ENCODE results near the gene TEDC1.
"Not testable (repeated sequence)": the region's sequence is repeated elsewhere in the genome, so short reads cannot be mapped to it uniquely, and the experiment has no call there.

Gene TEDC1

DNA sequence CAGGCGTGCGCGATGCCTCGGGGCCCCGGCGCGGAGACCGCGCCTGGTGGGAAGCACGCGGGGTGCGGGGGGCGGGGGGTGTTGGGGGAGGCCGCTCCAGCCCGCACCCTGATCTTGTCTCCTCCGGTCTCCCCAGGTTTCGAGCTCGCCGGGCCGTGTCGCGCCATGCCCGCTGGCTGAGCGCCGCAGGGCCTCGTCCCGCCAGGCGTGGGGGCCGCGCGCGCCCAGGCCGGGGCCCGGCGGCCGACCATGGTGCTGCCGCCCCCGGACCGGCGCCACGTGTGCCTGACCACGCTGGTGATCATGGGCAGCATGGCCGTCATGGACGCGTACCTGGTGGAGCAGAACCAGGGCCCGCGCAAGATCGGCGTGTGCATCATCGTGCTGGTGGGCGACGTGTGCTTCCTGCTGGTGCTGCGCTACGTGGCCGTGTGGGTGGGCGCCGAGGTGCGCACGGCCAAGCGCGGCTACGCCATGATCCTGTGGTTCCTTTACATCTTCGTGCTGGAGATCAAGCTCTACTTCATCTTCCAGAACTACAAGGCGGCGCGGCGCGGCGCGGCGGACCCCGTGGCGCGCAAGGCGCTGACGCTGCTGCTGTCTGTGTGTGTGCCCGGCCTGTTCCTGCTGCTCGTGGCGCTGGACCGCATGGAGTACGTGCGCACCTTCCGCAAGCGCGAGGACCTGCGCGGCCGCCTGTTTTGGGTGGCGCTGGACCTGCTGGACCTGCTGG lies 37.7 kb downstream of the TEDC1 start:
- DNase-seq, result no peak

DNA sequence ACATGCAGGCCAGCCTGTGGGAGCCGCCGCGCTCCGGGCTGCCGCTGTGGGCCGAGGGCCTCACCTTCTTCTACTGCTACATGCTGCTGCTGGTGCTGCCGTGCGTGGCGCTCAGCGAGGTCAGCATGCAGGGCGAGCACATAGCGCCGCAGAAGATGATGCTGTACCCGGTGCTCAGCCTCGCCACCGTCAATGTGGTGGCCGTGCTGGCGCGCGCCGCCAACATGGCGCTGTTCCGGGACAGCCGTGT lies 38.2 kb downstream of the TEDC1 start:
- no peak for DNase-seq

DNA sequence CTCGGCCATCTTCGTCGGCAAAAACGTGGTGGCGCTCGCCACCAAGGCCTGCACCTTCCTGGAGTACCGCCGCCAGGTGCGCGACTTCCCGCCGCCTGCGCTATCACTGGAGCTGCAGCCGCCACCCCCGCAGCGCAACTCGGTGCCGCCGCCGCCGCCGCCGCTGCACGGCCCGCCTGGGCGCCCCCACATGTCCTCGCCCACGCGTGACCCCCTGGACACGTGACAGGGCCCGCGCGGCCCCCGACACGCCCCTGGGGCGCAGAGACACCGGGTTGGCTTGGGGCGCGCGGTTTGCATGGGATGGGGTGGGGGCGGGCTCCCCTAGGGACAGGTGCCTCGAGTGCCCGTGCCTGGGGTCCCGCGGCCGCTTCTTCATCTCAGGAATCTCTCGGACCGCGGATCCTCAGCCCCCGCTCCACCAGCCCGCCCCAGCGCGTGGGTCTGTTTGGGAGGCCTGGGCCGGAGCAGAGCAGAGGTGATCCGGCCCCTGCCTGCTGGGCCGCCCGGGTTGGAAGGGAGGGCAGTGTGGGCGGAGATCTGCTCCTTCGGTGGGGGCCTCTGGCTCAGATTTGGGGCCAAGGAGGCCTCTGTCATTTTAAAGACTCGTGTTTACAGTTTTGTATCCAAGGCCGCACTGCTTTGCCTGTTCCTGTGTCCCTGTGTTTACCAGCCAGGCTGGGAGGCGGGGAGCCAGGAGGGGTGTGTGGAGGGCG lies 38.7 kb downstream of the TEDC1 start:
- DNase-seq, result no peak

DNA sequence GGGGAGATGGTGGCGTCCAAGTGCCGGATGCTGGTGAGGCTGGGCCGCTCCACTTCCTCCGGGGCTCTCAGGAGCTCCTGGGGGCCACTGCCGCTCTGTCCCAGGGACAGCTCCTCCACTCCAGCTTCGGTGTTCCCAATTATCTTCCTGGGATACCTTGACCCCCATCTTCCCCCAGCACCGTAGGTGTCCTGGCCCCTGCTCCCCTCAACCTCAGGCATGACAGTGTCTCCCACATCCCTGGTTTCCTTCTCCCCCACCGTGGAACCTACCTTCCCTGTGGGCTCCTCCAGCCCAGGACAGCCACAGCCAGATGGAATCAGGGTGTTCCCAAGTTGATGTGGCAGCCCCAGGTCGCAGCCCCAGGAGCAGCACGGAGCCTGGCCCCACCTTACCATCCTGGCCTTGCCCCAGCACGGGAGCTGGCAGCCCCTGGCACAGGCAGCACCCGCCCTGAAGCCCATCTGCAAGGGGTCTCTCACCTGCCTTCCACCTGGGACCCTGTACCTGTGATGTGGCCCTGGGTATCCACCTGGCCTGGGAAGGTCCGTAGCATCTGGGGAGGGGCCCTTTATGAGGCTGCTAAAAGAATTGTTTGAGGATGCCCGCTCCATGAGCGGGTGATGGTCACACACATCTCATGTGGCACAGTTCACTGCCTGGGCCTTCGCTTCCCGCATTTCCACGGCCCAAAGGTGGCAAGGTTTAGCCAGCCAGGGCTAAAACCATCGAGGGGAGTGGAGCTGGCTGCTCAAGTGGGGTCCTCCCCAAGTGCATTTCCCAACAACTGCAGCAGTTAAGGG lies 39.4 kb downstream of the TEDC1 start:
- no peak for DNase-seq

DNA sequence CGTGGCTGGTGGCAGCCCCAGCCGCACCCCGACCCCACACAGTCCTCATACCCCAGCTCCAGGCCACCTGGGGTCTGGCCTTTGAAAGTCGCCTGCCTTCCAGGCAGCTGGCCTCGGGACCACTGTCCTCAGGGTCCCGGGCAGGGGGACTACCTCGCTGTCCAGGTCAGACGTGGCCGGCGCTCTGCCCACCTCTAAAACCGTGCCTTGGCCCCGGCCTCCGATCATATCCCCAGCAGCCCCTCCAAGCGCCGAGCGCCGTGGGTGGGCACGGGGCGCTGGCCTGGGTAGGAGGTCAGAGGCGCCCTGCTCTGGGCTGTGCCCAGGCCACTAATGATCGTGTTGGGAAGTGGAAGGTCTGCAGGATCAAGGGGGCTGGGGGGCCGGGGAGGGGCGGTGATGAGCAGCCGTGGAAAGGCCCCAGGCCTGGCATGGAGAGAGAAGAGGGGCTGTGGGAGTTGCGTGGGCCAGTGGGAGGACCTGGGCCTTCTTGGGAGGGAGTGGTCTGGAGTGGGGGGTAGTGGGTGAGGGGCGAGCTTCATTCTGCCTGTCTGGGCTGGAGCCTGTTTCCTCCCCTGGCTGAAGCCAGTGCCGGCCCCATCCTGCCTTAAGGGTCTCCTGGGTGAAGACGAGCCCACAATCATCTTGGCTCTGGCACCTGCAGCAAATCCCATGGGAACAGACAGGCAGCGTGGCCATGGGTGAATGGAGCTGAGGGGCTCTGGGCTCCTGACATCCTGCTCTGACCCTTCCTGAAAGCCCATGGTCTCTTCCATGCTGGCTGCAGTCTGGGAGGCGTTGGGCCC lies 40.2 kb downstream of the TEDC1 start:
- no peak for DNase-seq

DNA sequence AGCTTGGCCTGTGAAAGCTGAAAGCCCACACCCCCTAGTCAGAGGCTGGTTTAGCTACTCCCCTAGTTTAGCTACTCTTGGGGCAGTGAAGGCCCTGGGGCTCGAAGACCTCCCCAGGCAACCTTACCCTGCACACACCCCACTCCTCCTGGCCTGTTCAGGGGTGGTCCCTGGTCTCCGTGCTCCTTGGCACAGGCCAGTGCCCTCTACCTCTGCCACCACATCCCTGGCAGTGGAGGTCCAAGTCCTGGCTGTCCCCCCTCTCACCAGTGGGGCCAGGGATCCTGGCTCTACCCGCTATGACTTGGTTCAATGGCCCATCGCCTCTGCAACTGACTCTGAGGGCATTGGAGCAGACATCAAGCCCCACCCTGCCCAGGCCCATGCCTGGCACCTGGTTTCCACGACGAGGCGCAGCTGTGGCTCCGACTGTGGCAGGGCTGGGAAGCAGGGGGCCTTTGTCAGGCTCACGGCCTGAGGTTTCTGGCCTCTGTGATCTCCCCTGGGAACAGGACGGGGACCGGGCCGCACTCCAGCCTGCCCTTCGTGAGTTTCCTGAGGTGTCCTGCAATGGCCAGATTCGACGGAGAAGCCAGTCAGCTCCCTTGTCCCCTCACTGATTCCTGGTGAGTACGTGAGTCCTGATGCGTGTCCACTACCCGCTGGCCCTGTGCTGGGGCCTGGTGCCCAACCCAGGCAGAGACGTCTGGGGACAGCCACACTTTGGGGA lies 41.0 kb downstream of the TEDC1 start:
- no peak for DNase-seq

DNA sequence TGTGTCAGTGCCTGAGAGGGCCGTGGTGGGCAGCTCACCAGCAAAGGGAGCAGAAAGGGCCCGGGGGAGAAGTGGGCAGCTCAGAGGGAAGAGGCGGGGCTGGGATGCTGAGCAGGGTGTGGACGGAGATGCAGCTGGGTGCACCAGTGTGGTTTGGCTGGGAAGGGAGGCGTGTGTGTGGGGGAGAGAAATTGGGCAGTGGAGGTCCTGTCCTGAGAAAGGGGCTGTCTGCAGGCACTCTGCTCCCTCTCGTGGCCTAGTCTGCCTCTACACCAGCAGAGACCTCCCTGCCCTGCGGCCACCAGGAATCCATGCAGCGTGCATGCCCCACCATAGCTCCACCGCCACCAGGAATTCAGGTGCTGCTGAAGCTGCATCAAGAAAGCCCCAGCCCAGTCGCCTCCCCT lies 41.7 kb downstream of the TEDC1 start:
- DNase-seq, result no peak

DNA sequence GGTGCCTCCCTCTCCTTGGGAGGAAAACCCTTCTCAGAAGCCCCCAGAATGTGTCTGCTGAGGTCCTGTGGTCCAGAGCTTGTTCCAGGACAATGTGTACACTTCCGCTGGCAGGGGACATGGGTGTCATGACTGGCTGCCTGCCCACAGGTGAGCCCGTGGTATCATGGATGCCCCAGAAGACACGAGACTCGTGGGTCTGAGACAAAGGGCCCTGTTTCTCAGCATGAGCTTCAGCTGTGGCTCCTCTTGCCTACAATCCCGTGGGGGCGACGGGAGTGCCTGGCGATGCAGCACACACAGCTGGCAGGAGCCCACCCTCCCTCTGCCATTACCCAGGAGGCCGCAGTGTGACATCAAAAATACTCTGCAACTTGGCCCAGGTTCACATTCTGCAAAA lies 42.3 kb downstream of the TEDC1 start:
- DNase-seq, result no peak

DNA sequence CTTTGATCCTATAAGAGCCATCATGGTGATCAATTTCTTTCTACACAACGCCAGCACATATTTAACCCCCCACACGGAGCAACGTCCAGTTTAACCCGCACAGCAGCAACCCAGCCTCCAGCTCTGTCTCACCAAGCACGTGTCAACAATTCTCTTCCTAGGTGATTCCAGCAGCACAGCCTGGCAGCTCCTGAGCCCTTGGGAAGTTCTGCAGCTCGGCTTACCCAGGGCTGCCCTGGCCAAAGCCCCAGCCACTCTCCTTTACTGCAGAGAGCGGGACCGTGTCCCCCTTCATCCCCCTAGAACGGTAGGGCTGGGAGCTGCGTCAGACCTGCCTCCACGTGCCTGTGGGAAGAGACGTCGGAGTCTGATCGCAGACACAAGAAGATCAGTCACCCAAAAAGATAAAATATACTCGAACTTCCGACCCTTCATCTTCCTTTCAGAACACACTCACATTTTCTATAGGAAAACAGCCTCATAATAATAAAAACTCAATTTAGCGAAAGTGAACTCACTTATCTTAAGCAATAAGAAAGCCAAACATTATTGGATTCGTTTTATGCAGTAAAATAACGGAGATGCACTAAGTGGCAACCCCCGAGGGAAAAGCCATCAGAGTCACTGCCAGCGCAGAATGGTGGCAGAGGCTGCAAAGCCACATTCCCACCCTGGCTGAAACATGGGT lies 42.9 kb downstream of the TEDC1 start:
- no peak for DNase-seq

DNA sequence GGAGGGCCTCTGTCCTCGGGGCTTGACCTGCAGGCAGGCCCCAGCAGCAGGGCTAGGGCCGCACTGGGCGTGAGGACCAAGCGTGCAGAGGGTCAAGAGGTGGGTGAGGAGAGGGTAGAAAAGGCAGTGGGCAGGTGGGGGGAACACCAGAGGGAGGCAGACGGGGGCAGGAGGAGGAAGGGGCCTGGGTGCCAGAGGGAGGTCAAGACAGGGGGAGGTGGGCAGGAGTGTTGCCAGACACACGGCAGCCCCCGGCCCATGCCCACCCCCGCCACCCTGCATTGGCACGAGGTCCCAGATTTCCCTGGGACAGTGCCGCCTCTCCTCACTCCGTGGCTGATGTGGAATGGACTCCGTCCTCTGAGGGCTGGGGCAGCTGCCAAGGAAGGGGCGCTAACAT lies 43.5 kb downstream of the TEDC1 start:
- no peak for DNase-seq

DNA sequence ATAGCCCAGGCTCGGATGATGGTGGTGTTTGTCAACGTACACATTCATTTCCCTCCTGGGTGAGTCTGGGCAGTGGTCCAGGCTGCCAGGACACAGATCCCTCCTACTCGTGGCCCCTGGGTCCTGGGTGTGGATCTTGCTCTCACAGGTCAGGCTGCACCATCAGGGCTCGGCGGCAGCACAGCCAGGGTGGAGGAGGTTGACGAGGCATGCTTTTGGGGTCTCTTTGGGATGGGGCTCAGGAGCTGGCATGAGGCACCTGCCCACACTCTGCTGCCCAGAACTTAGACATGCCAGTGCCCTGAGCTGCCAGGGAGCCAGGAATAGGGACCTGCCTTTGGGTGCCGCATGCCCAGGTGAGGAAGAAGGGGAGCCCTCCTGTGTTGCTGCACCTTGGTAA lies 45.0 kb downstream of the TEDC1 start:
- no peak for DNase-seq

DNA sequence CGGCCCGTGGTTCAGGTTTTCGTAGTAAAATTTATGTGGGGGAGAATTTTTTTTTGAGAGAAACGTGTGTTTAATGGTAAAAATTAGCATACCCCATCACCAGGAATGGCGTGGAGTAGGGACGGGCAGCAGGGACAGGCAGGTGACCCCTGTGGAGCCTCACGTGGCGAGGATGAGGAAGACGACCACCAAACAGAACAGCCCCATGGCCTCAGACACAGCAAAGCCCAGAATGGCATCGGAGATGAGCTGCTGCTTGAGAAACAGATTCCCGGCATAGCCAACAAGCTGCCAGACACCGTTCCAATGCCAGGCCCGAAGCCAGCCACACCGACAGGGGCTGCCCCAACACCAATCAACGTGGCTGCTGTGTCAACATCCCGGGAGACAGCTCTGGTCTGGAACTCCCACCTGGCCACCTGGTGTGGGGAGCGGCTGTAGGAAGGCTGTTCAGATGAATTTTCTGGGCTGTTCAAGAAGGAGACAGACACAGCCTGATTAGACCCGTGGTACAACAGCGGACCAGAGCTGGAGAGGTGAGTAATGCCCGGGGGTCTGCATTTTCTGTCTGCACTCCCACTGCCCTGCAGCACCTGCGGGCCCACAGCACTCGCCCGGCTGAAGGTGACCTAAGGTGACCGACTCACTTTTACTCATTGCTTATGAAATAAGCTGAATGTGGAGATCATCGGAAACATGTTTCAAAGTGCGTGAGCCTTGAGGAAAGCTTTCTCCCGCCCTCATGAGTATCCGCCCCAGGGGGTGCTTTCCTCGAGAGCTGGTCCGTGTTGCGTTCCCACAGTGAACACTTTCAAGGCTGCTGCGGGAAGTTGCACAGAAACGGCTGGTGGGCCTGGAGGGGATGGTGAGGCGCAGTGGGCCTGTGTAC lies 45.9 kb downstream of the TEDC1 start:
- DNase-seq, result no peak

DNA sequence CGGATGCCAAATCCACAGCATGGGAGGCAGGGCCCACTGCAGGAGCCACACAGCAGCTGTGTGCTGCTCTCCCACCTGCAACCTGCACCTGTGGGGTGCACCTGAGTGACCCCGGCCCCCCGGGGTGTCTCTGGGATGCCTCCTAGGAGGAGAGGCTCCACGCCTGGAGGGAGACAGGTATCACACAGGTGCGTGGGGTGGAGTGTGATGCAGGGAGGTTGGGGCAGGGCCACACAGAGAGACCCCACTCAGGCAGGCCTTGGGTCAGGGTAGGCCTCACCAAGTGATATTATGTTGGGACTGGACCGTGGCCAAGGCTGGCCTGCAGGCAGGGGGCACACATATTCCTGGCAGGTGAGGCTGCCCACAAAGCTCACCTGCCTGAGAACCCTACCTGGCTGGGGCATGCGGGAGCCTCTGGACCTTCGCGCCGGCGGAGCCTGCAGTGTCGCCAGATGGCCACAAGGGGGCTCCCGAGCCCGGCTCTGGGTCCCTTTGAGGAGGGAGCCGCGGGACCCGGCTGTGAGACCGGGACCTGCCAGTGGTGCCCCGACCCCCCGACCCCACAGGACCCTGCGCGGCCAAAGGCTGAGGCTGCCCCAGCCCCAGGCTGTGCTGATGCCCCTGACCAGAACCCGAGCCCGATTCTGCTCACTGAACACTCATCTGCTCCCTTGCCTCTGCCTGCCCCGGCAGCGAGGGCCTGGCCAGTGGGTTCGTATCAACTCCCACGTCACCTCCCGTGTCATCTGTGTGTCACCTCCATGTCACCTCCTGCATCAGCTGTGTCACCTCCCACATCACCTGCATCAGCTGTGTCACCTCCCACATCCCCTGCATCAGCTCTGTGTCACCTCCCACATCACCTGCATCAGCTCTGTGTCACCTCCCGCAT lies 46.8 kb downstream of the TEDC1 start:
- no peak for DNase-seq

DNA sequence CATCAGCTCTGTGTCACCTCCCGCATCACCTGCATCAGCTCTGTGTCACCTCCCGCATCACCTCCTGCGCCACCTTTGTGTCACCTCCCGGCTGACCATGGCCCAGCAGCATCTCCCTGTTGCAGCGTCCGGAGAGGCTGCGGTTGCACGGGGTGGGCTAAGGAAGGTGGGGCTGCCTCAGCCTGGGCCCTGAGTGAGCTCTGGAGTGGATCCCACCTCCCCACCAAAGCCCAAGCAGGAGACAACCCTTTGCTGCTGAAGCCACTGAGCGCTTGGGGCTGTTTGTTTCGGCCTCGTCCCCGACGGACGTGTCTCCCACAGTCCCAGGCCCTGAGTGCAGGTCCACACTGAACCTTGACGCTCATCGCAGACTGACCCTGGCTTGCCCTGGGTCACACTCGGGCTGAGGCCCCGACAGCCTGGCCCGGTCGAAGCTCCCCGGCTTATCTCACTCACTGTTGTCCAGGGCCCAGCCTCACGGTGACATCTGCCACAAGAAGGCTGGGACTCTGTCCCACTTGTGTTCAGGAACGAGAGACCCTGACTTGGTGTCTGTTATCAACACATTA lies 47.5 kb downstream of the TEDC1 start:
- DNase-seq, result no peak

DNA sequence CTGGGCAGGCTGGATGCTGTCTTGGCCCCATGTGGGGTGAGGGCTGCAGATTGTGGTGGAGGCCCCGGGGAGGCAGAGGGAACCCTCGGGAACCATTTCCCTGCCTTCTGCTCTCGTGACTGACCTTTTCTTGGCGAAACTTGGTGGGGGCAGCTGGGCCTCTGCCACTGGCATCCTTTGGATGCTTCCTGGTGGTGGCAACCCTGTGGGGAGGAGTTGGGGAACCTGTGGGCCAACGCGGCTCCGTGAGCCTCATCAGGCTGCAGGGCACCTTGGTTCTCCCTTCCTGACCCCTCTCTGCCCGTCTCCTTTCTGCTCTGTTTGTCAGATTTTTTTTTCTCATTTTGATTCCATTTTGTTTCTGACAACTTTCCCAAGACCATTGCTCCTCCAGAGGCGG lies 49.8 kb downstream of the TEDC1 start:
- DNase-seq, result no peak

DNA sequence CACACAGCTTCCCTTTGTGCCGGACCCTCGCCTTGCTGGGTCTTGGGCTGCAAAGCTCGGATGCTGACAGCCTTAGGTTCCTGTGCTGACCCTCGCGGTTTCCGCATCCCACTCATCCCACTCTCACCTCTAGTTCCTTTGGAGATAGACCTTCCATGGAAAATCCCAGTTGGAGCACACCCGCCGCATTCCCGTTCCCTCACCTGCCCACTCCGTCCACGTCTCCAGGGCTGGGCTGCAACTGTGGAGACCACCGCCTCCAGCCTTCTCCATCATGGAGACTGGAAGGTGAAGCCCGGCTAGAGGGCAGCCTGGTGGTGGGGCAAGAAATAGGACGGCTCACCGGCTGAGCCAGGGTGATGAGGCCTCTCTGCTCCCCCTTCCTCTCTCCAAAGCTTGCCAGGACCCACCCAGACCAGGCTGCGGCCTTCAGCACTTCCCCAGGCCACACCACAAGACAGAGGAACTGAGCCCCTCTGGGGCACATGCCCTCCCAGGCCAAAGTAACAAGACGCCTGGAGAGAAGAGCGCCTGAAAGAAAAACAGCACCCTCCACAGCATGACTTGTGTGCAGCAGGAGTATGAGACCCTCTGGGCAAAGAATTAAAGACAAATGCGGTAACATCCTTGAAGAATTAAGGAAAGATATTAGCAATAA lies 50.3 kb downstream of the TEDC1 start:
- no peak for DNase-seq

DNA sequence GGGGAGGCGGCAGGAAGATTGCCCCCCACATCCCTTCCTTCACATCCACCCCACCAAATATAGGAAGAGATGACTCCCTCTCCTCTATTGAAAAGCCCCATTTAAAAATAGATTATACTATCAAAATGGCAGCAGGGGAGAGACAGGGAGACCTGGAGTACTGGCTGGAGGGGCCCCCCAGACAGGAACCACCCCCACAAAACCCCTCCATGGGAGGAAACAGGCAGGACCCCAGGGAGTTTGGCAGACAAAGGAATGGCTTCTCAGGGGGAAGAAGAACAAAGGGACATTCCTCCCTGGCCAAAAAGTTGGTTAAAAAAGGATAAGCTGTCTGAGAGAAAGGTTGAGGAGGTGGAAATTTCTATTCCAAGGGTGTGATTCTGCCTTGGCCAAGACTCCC lies 54.6 kb downstream of the TEDC1 start:
- not testable (repeated sequence) for DNase-seq

DNA sequence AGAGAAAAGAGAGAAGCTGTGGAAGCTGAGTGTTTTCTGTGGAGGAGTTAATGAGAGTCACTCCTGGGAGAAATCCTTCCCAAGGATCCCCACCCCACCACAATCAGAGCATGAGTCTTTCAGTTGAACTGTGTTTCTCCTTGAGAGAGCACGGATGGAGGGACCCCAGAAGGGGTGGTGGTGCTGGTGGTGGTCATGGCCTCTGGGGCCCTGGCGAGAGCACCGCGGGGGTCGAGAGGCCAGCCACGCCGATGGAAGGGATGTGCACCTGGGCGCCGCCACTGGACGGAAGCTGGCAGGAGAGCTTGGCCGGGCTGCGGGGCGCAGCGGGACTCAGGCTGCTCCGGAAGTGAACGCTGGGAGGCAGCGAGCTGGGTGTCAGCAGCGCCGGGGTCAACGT lies 55.4 kb downstream of the TEDC1 start:
- not testable (repeated sequence) for DNase-seq

DNA sequence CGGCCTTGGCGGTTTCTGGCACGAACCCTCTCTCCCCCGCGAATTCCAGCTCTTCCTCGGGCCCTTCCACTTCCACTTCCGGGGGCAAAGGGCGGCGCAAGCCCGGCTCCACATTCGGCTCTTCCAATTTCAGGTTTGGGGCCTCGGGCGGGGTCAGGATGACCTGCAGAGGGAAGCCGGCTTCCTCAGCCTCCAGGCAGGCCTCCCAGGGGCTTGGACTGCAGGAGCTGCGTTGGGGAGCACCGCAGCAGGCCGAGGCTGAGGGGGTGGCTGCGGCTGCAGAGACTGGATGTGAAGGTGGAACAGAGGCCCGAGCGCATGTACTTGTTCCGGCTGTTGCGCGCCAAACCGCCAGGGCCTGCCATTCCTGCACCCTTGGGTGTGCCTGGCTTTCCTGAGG lies 56.0 kb downstream of the TEDC1 start:
- DNase-seq, result not testable (repeated sequence)

All from fibroblast of upper back skin (primary cell).